Psoas muscle (tissue), 8 donors: Measurements from ENCODE around the gene CUEDC1. TPM values are rescaled to one million over a fixed set of nuclear protein-coding genes. Genes with fewer than 3 reads are reported as not detected.

Experiments used
- ATAC-seq, 4 donors: fragments of 200-7000 bp; cut with Tn5 transposase; one replicate each; pipeline ENCODE4 v1.9.1; 2020; ENCODE audit warnings: moderate library complexity in 3 of 4, mild to moderate bottlenecking in 2 of 4
- DNase-seq, 2 donors: peaks; one replicate each; pipeline ENCODE4 v3.0.0-alpha.2; 2020
- H3K27ac ChIP-seq: fragments of 200-600 bp; one replicate; pipeline ENCODE4 v1.8.0; 2022
- H3K27me3 ChIP-seq, 3 donors: fragments of 200-600 bp in 1 of 3; one replicate each; pipeline versions ENCODE4 v1.6.1 to v1.8.0; 2013 to 2022; ENCODE audit warnings: low read length in 2 of 3, mild to moderate bottlenecking in 2 of 3, moderate library complexity in 1 of 3; ENCODE audit not compliant: insufficient read depth in 3 of 3
- H3K36me3 ChIP-seq, 2 donors: fragments of 200-600 bp in 1 of 2; one replicate each; pipeline versions ENCODE4 v1.6.1 to v1.8.0; 2013 to 2022; ENCODE audit warnings: low read depth in 1 of 2, mild to moderate bottlenecking in 1 of 2, moderate library complexity in 1 of 2; ENCODE audit not compliant: insufficient read depth in 1 of 2
- H3K4me1 ChIP-seq: fragments of 200-600 bp; one replicate; pipeline ENCODE4 v1.8.0; 2022
- H3K4me3 ChIP-seq: fragments of 200-600 bp; one replicate; pipeline ENCODE4 v1.8.0; 2022; ENCODE audit warnings: mild to moderate bottlenecking
- H3K9me3 ChIP-seq: fragments of 200-600 bp; one replicate; pipeline ENCODE4 v1.8.0; 2022
- WGBS, 3 donors: extraction: QIAGEN DNeasy Blood & Tissue Kit; methylation state at CpG; one replicate each; pipeline versions ENCODE4 v1.1.6 to v1.1.7; 2013; 5-methylcytosine and 5-hydroxymethylcytosine counted together
- intact Hi-C, 2 donors: fragments of 100-400 bp; cut with DNase I; formaldehyde crosslinking; loops; one replicate each; pipeline versions ENCODE4 v1.11.0 to v1.14.2; 2022
- polyA plus RNA-seq, 3 donors: library from polyadenylated mRNA; stranded (reverse); fragments of 200-250 nt; gene quantifications; one replicate each; pipeline ENCODE4 v1.2.3, GENCODE V29; 2013
- total RNA-seq, 4 donors: library from RNA; stranded (reverse); fragmentation: NEBNext Ultra II Directional in 2 of 4; extraction: Animal tissue kit (Norgen Biotek cat#: 25700) in 2 of 4; gene quantifications; one replicate each; pipeline versions ENCODE4 v1.2.1 to v1.2.4, GENCODE V29; 2021 to 2023
- TF ChIP-seq, protein P1 (sequence below): fragments of 200-600 bp; IDR thresholded peaks from one replicate; pipeline ENCODE4 v1.8.0; 2022; ENCODE audit warnings: antibody characterized with exemption
- donor health status: healthy with polysubstance abuse.
- donor health status: DM: no; HTN: no; CAD: no; lungs with moderate emphysema.
- donor health status: Bipolar disorder and iron deficiency.
- donor health status: healthy.
- donor health status: DM: yes; HTN: yes; CAD: no.
- donor health status: DM: no; HTN: no; CAD: no.
- donor health status: DM: no; HTN: no; CAD: no.
- donor health status: DM: yes; HTN: yes; CAD: no.

Gene CUEDC1
- total and polyA plus RNA-seq, 7 donors = 28.0 to 67.2 (median 46.4) TPM

DNA sequence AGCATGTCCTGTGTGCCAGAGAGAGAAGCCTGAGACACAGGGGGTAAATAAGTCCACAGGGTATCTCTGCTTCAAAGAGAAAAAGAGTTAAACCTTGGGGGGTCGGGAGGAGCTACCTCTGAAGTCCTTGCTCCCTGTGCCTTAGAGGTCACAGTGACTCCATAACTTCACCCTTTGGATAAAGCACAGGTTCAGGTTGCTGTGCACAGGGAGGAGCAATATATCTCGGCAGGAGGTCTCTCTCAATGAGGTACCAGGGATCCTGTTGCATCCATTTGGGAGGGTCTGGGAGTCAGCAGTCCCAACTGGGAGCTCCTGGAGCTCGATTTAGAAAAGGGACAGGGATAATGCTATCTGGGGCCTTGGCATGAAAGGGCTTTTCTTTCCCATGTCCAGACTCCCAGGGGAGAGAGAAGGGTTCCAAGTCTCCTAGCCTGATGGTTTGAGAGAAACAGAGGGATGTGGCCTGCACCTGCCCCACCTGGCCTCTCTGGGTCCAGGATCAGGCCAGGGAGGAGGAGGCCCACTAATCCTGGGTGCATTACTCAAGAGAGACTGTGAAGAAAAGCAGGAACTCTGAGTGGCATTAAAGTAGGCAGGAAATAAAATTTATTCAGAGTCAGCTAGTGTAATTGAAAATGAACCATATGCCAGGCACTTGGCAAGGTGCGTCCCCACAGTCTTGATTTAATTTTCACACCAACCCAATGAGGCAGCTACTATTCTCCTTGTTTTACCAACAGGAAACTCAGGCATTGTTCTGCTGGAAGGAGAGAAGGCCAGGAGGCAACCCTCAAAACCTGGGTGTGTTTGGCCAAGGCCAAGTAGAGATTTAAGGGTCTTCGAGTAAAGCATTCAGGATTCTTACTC is 40.7 kb downstream of the CUEDC1 start:
- H3K4me3 ChIP-seq = no peak overlapping the region
- DNase-seq (no peak), ATAC-seq (no peak)
- H3K27me3 ChIP-seq = no peaks in the 10 kb centered on the region
- H3K9me3 ChIP-seq = no peaks in the 10 kb centered on the region
- peak overlapping the region; percentile 11 for H3K27ac ChIP-seq
- H3K36me3 ChIP-seq = no peaks in the 10 kb centered on the region
- H3K4me1 ChIP-seq = peaks cover 74% of the 10 kb centered on the region
- 42 to 64% (median 49%) methylated on average over 5 of the region's 5 CpGs for WGBS, 3 donors
- TF ChIP-seq, protein P1, sequence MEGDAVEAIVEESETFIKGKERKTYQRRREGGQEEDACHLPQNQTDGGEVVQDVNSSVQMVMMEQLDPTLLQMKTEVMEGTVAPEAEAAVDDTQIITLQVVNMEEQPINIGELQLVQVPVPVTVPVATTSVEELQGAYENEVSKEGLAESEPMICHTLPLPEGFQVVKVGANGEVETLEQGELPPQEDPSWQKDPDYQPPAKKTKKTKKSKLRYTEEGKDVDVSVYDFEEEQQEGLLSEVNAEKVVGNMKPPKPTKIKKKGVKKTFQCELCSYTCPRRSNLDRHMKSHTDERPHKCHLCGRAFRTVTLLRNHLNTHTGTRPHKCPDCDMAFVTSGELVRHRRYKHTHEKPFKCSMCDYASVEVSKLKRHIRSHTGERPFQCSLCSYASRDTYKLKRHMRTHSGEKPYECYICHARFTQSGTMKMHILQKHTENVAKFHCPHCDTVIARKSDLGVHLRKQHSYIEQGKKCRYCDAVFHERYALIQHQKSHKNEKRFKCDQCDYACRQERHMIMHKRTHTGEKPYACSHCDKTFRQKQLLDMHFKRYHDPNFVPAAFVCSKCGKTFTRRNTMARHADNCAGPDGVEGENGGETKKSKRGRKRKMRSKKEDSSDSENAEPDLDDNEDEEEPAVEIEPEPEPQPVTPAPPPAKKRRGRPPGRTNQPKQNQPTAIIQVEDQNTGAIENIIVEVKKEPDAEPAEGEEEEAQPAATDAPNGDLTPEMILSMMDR = no peak
- intact Hi-C loops = no loop called here

DNA sequence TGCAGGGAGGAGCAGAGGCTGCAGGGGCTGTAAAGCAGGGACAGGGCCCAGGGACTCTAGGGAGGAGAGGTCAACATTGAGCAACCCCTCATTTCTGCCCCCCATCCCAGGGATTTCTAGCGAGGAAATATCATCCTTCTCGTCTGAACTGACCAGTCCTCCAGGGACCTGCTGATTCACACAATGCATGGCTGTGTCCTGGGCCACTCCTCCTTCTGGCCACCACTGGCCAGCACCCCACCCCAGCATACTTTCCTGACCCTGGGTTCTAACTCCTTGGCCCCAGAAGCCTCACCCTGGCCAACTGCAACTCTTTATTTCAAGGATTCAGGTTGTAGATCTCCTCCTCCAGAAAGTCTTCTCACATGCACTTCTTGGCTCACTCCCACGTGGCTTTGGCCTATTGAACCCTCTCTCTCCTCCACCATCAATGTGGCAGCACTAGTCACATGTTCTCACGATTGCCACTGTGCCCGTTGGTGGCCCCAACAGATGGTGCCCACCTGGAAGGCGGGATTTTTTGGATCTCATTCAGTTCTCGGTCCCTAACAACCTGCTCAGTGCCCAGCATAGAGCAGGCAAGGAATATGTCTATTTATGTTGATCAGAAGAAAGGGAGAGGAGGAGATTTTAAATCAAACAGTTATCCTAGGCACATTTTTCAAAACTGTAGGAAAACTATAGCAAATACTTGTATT is 41.5 kb downstream of the CUEDC1 start:
- no peaks in the 10 kb centered on the region for H3K9me3 ChIP-seq
- ATAC-seq (no peak), DNase-seq (no peak)
- TF ChIP-seq, protein P1 = no peak
- H3K27ac ChIP-seq = peak overlapping the region; percentile 11
- intact Hi-C loops = no loop called here
- H3K27me3 ChIP-seq = no peaks in the 10 kb centered on the region
- WGBS, 3 donors = 45 to 71% (median 46%) methylated on average over 7 of the region's 7 CpGs
- H3K36me3 ChIP-seq = no peaks in the 10 kb centered on the region
- H3K4me1 ChIP-seq = peaks cover 74% of the 10 kb centered on the region
- H3K4me3 ChIP-seq = no peak overlapping the region

DNA sequence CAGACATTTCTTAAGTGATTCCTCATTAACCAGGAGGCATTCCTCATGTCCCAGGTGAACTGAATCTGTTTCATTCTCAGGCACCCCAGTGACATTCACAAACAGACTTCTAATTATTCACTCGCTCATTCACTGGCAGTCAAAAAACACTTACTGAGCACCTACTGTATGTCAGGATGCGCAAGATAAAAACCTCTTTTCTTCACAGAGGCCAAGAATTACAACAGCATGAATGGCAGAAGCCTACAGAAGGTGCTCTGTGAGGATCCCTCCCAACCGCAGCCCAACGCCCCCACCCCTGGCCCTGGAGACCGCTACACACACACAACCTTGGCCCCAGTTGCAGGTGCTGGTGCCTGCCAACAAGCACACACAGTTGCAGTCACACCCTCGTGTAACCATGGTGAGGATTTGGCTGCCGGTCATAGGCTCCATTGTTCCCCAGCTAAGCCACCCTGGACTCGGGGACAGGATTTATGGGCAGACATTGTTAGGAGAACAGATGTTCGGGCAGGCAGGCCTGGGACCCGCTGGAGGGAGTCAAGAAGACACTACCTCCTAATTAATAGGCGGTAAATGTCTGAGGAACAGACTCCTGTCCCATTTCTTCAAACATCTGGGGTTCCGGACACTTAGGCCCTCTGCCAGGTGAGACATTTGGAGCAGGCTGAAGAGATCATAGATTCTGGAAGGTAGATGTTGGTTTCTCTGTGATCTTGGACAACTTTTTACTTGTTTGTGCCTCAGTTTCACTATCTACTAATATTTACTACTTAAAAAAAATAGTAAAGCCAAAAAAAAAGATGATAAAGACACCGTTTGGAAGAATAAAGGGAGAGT is 43.2 kb downstream of the CUEDC1 start:
- peak; percentile 86 to 93 for DNase-seq
- peak overlapping the region; percentile 61 for H3K27ac ChIP-seq
- 26 to 29% (median 27%) methylated on average over 13 of the region's 13 CpGs for WGBS, 3 donors
- H3K9me3 ChIP-seq = no peaks in the 10 kb centered on the region
- H3K4me3 ChIP-seq = no peak overlapping the region
- intact Hi-C loops = no loop called here
- H3K36me3 ChIP-seq = no peaks in the 10 kb centered on the region
- H3K4me1 ChIP-seq = peaks cover 57% of the 10 kb centered on the region
- TF ChIP-seq, protein P1 = no peak
- no peaks in the 10 kb centered on the region for H3K27me3 ChIP-seq
- ATAC-seq = peak; percentile 72 to 84 (median 80)

DNA sequence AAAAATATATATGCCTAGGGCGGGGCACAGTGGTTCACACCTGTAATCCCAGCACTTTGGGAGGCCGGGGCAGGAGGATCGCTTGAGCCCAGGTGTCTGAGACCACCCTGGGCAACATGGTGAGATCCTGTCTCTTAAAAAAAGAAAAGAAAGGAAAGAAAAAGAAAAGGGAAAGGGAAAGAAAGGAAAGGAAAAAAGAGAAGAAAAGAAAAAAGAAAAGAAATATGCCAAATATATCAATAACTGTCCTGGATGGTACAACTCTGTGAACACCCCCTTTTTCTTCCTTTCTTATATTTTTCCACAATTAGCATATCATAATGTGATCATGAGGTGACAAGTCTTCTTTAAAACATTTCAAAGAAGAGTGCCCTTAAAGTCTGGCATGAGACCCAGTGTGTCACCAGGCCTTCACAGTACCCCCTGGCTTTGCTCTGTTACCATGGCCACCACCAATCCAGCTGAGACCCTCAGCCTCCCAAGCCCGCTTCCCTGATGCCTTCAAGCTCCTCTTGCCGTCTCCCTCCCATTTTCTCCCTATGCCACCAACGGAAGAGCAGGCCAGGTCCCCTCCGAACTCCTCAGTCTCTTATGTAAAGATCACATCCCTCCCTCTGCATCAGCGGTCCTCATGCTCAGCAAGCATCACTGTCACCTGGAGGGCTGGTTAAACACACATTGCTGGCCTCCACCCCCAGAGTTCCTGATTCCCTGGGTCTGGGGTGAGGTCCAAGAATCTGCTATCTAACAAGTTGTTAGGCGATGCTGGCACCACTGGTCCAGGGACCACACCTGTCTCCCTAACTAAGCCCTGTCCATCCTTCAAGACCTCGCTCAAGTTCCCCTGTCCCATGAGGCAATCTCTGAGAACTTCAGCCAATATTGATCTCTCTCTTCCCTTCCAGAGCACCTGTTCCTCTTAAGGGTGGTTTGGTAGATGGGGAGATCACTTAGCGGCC is 44.5 kb downstream of the CUEDC1 start:
- Histone ChIP-seq H3K9me3 (no peaks in the 10 kb centered on the region), H3K36me3 (no peaks in the 10 kb centered on the region), H3K27me3 (no peaks in the 10 kb centered on the region), H3K4me1 (peaks cover 53% of the 10 kb centered on the region), H3K27ac (peak overlapping the region; percentile 4), H3K4me3 (no peak overlapping the region)
- intact Hi-C loops = no loop called here
- DNase-seq (peak in 1 of 2 donors; percentile 27), ATAC-seq (no peak)
- TF ChIP-seq, protein P1 = no peak
- WGBS, 3 donors = 81 to 89% (median 81%) methylated on average over 11 of the region's 11 CpGs
